Measurements from ENCODE around the gene PXDC1.

The PXDC1 gene, protein sequence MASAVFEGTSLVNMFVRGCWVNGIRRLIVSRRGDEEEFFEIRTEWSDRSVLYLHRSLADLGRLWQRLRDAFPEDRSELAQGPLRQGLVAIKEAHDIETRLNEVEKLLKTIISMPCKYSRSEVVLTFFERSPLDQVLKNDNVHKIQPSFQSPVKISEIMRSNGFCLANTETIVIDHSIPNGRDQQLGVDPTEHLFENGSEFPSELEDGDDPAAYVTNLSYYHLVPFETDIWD

DNA sequence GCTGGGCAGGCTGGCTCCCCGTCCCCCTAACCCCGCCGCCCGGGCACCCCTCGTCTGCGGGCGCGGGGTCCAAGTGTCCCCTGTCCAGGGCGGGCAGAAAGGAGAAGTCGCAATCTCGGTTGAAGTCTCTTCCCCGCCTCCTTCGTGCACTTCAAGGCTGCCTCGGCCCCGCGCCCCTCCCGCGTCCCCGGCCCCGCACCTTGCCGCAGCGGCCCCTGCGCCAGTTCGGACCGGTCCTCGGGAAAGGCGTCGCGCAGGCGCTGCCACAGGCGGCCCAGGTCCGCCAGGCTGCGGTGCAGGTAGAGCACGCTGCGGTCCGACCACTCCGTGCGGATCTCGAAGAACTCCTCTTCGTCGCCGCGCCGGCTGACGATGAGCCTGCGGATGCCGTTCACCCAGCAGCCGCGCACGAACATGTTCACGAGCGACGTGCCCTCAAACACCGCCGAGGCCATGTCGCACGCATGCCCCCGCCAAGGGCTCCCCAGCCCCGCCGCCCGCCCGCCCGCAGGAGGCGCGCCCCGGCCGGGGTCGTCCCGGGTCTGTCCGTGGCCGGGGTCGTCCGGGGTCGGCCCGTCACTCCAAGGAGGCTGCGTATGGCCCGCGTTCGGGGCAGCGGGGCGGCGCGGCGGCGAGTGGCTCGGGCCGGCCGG is at the start of gene PXDC1:
Gene PXDC1 (minus strand): TSS at position 637 of the 653 bp plus-strand sequence. CDS start 182 bp downstream, at position 455.
- TF ChIP-seq, protein P1, sequence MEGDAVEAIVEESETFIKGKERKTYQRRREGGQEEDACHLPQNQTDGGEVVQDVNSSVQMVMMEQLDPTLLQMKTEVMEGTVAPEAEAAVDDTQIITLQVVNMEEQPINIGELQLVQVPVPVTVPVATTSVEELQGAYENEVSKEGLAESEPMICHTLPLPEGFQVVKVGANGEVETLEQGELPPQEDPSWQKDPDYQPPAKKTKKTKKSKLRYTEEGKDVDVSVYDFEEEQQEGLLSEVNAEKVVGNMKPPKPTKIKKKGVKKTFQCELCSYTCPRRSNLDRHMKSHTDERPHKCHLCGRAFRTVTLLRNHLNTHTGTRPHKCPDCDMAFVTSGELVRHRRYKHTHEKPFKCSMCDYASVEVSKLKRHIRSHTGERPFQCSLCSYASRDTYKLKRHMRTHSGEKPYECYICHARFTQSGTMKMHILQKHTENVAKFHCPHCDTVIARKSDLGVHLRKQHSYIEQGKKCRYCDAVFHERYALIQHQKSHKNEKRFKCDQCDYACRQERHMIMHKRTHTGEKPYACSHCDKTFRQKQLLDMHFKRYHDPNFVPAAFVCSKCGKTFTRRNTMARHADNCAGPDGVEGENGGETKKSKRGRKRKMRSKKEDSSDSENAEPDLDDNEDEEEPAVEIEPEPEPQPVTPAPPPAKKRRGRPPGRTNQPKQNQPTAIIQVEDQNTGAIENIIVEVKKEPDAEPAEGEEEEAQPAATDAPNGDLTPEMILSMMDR (IDR thresholded peaks at IDR 0.05), result no peak
- TF ChIP-seq ZFX (IDR thresholded peaks at IDR 0.05; ENCODE audit: borderline replicate concordance), result no peak
- peak within 1 kb of the TSS; percentile 66 for H3K27ac ChIP-seq

DNA sequence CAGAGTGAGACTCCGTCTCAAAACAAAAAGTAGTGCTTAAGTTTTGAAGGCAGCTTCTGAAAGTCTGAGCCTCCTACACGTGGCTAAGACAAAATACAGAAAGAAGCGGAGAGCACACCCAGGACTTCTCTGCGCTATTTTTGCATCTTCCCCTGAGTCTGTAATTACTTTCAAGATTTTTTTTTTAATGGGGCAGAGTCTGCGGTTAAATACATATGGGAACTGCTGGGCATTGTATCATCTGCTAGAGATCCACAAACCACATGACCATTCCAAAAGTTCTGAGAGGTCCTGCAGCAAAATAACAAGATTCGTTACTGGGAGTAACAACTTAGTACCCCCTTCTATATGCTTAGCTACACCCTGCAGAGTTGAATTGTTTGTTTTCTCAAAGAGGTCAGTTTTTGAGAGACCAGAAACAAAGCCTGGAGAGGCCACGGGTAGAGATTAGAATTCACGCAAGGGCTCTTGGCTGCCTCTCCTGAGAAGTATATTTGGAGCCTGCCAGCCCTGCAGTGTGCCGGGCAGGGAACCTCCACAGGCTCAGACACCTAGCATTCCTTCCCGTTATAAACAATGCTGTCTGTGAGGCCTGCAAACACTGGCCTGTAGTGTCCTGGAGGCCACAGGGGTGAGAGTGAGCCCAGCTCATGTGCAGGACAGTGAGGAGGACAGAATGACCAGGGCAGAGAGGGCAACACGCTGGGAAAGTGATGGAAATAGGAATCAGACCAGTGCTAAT is 49.5 kb upstream of the PXDC1 start:
- no peak overlapping the region for H3K27ac ChIP-seq
- TF ChIP-seq, protein P1 (IDR thresholded peaks at IDR 0.05), result no peak
- TF ChIP-seq ZFX (IDR thresholded peaks at IDR 0.05; ENCODE audit: borderline replicate concordance), result no peak

DNA sequence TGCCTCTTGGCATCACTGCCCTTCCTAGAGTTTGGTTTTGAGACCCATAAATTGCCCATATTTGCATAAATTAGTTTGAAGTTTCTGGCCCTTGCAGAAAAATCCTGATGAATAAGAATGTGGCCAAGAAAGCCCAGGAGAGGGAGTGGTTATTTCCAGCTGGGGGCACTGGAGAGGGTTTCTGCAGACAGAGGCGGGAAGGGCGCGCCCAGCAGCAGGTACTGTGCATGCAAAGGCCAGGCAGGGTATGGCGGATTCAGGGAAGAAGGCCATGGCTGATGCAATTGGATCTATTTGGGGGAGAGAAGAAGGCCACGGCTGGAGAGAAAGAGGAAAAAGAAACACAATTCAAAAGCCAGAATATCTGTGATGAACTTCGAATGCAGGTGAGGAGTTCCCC is 48.2 kb upstream of the PXDC1 start:
- no peak for TF ChIP-seq ZFX (IDR thresholded peaks at IDR 0.05; ENCODE audit: borderline replicate concordance)
- TF ChIP-seq, protein P1 (IDR thresholded peaks at IDR 0.05), result no peak
- H3K27ac ChIP-seq, result no peak overlapping the region

DNA sequence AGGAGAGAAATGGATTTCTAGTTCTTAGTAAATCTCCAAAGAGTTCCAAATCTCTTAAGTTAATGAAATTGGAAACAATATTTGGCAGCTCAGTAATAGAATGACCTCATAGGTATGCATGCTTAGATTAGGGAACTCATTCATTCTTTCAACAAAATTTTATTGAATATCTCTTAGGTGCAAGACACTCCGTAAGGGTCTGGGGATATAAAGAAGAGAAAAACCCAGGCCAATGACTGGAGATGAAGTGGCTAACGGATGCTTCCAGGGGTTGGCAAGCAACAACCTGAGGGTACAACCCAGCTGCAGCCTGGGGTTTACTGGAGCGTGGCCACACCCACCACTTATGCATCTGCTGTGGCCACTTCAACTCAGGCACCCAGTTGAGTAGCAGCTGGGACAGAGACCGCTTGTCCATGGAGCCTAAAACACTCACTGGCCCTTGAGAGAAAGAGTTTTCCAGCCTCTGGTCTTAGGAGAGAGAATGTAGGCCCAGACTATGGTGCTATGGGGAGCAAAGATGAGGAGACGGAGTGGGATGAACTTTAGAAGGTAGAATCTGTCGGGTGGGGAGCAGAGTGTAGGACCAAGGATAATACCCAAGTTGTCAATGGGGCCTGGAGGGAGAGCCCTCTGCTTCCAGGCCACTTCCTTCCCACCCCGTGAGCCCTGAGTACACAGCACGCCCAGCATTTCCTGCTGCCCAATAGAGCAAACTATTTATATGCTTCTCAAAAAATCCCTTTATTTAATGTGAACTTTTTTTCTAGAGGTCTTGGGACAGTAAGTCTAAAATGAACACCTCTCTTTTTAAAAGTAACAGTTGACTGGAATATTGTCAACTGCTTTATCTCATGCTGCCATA is 46.8 kb upstream of the PXDC1 start:
- TF ChIP-seq ZFX (IDR thresholded peaks at IDR 0.05; ENCODE audit: borderline replicate concordance), result no peak
- TF ChIP-seq, protein P1 (IDR thresholded peaks at IDR 0.05), result no peak
- no peak overlapping the region for H3K27ac ChIP-seq

DNA sequence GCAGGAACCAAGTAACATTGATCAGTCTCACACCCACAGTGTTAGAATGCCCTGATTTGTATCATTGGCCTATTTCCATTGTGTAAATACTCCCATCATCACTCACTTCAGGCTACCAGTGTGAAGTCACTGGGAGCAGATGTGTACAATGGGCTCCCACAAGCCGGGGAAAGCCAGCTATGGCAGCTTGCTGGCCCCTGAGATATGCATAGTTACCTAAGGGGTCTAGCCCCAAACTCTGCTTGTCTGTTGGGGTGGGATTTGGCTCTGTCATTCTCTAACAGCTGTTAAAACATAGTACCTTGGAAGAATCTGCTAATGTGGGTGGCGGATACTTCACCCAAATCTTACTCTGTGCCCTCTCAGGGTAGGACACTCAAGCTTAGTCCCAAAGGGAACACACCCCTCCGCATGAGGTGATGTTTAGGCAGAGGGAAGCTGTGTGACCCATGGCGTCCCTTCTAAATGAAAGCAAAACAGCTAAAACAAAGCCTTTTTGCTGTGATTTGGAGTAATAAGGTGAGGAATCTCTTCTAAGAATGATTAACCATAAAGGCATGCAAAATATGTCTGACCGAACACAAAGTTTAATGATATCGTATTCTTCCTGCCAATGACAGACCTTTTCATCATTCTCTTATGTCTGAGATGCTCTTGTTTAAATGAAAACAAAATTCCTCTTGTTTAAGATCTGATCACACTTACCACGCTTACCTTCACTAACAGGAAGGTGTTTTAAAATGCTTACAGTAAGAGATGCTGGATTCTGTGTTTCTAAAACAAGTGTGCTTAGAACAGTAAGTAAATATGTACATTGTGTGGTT is 45.9 kb upstream of the PXDC1 start:
- H3K27ac ChIP-seq, result no peak overlapping the region
- TF ChIP-seq ZFX (IDR thresholded peaks at IDR 0.05; ENCODE audit: borderline replicate concordance), result no peak

DNA sequence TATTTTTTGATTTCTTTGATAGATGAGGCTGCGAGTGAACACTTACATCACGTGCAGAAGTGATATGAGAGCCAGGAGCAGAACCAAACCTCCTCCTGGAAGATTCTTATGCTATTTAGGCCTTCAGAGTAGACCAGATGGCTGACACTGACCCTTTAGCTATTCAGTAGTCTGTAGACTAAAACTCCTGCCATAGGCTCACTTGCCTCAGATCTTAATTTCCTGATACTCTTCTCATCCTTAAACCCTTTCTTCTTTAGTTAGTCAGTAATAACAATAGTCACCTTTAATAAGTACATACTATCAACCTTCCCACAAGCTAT is 45.2 kb upstream of the PXDC1 start:
- TF ChIP-seq ZFX (IDR thresholded peaks at IDR 0.05; ENCODE audit: borderline replicate concordance), result no peak
- TF ChIP-seq, protein P1 (IDR thresholded peaks at IDR 0.05), result no peak

More for the DNA sequence above, 45.2 kb upstream of the PXDC1 start:
- no peak overlapping the region for H3K27ac ChIP-seq
